HG03442 (cell line): ENCODE measurements around the gene S100A10.

Experiments used
- ATAC-seq: cut with Tn5 transposase; IDR thresholded peaks from one replicate; pipeline ENCODE4 v1.9.1; 2021; ENCODE audit warnings: mild to moderate bottlenecking, moderate library complexity; ENCODE audit not compliant: unreplicated experiment

Gene S100A10

GRCh38 chr1:151988405-151988923 lies 5.2 kb downstream of the S100A10 start:
- no peak for ATAC-seq

- ATAC-seq = no peak
These were observed 7.0 kb downstream of the S100A10 start for GRCh38 chr1:151986501-151987190.

- ATAC-seq = no peak
These were observed 7.9 kb downstream of the S100A10 start for GRCh38 chr1:151985768-151986167.

- ATAC-seq = no peak
These were observed 8.4 kb downstream of the S100A10 start for GRCh38 chr1:151985270-151985669.

- peak; percentile 88 for ATAC-seq
These were observed 9.2 kb downstream of the S100A10 start for GRCh38 chr1:151984313-151984956.

- ATAC-seq = no peak
These were observed 11.2 kb downstream of the S100A10 start for GRCh38 chr1:151982300-151983005.

- ATAC-seq = no peak
These were observed 12.5 kb downstream of the S100A10 start for GRCh38 chr1:151981178-151981525.

GRCh38 chr1:151980287-151981177 lies 13.1 kb downstream of the S100A10 start:
- no peak for ATAC-seq

- ATAC-seq = no peak
These were observed 14.7 kb downstream of the S100A10 start for GRCh38 chr1:151978922-151979321.

GRCh38 chr1:151977662-151978230 lies 15.9 kb downstream of the S100A10 start:
- no peak for ATAC-seq

- no peak for ATAC-seq
These were observed 16.8 kb downstream of the S100A10 start for GRCh38 chr1:151976858-151977257.

- no peak for ATAC-seq
These were observed 17.7 kb downstream of the S100A10 start for GRCh38 chr1:151976015-151976343.

- ATAC-seq = no peak
These were observed 18.2 kb downstream of the S100A10 start for GRCh38 chr1:151975311-151976014.

- no peak for ATAC-seq
These were observed 21.0 kb downstream of the S100A10 start for GRCh38 chr1:151972542-151973248.

- ATAC-seq = no peak
These were observed 23.0 kb downstream of the S100A10 start for GRCh38 chr1:151970626-151971025.

GRCh38 chr1:151970128-151970527 lies 23.5 kb downstream of the S100A10 start:
- ATAC-seq = no peak

GRCh38 chr1:151968791-151969399 lies 24.8 kb downstream of the S100A10 start:
- ATAC-seq = no peak

GRCh38 chr1:151968058-151968457 lies 25.6 kb downstream of the S100A10 start:
- no peak for ATAC-seq

GRCh38 chr1:151967091-151967490 lies 26.6 kb downstream of the S100A10 start:
- no peak for ATAC-seq
